Frontal cortex (tissue), 1 donor: ENCODE measurements around the gene MSMB. TPM values are rescaled to one million over a fixed set of nuclear protein-coding genes. Genes with fewer than 3 reads are reported as not detected.

Source experiments
- small RNA-seq: library from RNA; depleted of rRNA; stranded (forward); fragments of <200 nt; gene quantifications from one replicate; pipeline ENCODE3, GENCODE V24; 2014
- total RNA-seq: library from RNA; depleted of rRNA; stranded (reverse); fragments of >200 nt; gene quantifications from one replicate; pipeline ENCODE4 v1.2.3, GENCODE V29; 2014

The MSMB gene
- total RNA-seq, 1 donor from 2014 or later, result not detected

Small RNA genes within 50 kb of the gene (small RNA-seq; reads per million reads assigned to genes)
- gene SNORA74C-1, result not detected

Other genes starting within 250 kb of the MSMB start
- 3.7 TPM for gene AGAP4, start 198.8 kb downstream of the MSMB start, total RNA-seq
- gene TIMM23, start 73.8 kb downstream of the MSMB start, total RNA-seq, result 73.4 TPM
- 268 TPM for gene NCOA4, start 15.6 kb downstream of the MSMB start, total RNA-seq
- gene ANTXRL, start 240.7 kb upstream of the MSMB start, total RNA-seq, result not detected